WI38 (cell line): Measurements from ENCODE around the gene UTP3.

Source experiments
- H3K4me3 ChIP-seq: 2 replicates; pipeline ENCODE4 v1.5.1; 2011; ENCODE audit warnings: low read depth, mild to moderate bottlenecking, control low read depth, low read length
- TF ChIP-seq, protein P1 (sequence below): IDR thresholded peaks from 2 replicates; pipeline ENCODE4 v1.5.1; 2012; ENCODE audit warnings: low read depth, mild to moderate bottlenecking, control low read depth, low read length

UTP3 gene

DNA sequence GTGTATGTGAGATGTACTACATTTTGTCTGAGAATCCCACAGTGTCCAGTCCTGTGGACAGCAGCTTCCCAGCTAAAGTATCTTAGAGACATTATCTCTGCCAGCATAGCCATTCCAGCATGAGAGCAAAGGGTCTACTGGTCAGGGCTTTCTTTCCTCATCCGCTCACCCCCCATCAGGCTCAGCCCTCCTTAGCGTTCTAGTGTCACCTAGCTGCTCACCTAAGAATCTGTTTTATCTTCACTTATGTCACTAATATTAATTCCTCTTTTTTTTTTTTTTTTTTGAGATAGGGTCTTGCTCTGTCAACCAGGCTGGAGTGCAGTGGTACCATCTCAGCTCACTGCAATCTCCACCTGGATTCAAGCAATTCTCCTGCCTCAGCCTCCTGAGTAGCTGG, 49.1 kb downstream of the UTP3 start:
- TF ChIP-seq, protein P1, sequence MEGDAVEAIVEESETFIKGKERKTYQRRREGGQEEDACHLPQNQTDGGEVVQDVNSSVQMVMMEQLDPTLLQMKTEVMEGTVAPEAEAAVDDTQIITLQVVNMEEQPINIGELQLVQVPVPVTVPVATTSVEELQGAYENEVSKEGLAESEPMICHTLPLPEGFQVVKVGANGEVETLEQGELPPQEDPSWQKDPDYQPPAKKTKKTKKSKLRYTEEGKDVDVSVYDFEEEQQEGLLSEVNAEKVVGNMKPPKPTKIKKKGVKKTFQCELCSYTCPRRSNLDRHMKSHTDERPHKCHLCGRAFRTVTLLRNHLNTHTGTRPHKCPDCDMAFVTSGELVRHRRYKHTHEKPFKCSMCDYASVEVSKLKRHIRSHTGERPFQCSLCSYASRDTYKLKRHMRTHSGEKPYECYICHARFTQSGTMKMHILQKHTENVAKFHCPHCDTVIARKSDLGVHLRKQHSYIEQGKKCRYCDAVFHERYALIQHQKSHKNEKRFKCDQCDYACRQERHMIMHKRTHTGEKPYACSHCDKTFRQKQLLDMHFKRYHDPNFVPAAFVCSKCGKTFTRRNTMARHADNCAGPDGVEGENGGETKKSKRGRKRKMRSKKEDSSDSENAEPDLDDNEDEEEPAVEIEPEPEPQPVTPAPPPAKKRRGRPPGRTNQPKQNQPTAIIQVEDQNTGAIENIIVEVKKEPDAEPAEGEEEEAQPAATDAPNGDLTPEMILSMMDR, result no peak

DNA sequence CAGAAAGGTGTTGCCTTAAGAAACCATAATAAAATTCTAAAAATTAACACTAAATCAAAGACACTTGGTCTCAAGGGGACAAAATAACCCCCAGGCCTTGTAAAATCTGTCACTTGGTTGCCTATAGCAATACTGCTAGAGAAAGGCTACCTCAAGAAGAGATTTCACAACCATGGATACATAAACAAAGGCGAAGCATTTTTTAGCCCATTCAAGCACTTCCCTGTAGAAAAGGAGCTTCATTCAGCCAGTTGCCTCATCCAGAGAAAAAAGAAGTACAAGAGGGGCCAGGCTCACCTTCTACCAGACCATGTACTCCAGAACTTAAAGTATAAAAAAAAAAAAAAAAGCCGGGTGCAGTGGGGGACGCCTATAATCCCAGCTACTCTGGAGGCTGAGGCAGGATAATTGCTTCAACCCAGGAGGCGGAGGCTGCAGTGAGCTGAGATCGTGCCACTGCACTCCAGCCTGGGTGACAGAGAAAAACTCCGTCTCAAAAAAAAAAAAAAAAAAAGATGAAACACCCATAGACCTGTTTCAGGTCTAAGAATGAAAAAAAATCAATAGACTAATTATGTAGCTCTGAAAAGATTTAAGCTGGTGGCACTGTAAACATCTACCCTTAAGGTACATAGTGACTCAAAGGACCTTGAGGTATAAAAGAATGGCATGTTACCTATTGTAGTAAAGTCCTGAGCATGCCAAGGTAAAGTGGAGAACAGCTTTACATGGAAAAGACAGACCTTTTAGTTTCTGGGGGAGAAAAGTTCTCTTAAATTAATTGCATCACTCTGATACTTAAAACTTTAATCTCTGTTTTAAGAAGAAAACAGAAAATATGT, 51.4 kb downstream of the UTP3 start:
- TF ChIP-seq, protein P1, result no peak
- no peak overlapping the region for H3K4me3 ChIP-seq

More for the DNA sequence above, 49.1 kb downstream of the UTP3 start:
- no peak overlapping the region for H3K4me3 ChIP-seq
